WTC11 (cell line): ENCODE results near the gene DDR2. TPM values are rescaled to one million over a fixed set of nuclear protein-coding genes. Genes with fewer than 3 reads are reported as not detected.

Experiments used
- ATAC-seq: fragments of 200-7000 bp; cut with Tn5 transposase; 2 replicates; pipeline ENCODE4 v1.10.0; 2021; ENCODE audit warnings: mild to moderate bottlenecking, moderate library complexity
- CTCF ChIA-PET: fragments of 300-600 bp; sonication (Branson Sonifier 250); formaldehyde crosslinking; loops from one replicate; lab custom pipeline; 2021; ENCODE audit warnings: antibody characterized with exemption; lab: Charles Lee
- POLR2A ChIA-PET: fragments of 350-600 bp; sonication (Branson Sonifier 250); formaldehyde crosslinking; loops from one replicate; lab custom pipeline; 2021; ENCODE audit warnings: antibody characterized with exemption; lab: Charles Lee
- DNase-seq: peaks from one replicate; pipeline ENCODE4 v3.0.0; 2021; ENCODE audit warnings: low spot score
- H3K27ac Mint-ChIP-seq: 2 replicates; pipeline ENCODE4 v1.8.0; 2021; ENCODE audit warnings: mixed read lengths
- H3K27me3 Mint-ChIP-seq: 2 replicates; pipeline ENCODE4 v1.8.0; 2021; ENCODE audit warnings: low read depth, mild to moderate bottlenecking, moderate library complexity, mixed read lengths
- H3K36me3 Mint-ChIP-seq: 2 replicates; pipeline ENCODE4 v1.8.0; 2021; ENCODE audit warnings: mixed read lengths
- H3K4me1 Mint-ChIP-seq: 2 replicates; pipeline ENCODE4 v1.8.0; 2022; ENCODE audit warnings: mixed read lengths
- H3K4me3 Mint-ChIP-seq: 2 replicates; pipeline ENCODE4 v1.8.0; 2021; ENCODE audit warnings: mild to moderate bottlenecking, moderate library complexity, mixed read lengths
- H3K9me3 Mint-ChIP-seq: 2 replicates; pipeline ENCODE4 v1.8.0; 2021; ENCODE audit warnings: mixed read lengths
- AFF4 ChIP-seq: sonication (generic); formaldehyde crosslinking; IDR thresholded peaks from 2 replicates; pipeline ENCODE4 v1.8.1; 2023; ENCODE audit warnings: mild to moderate bottlenecking, missing genetic modification reagents, borderline replicate concordance
- CDX4 ChIP-seq: fragments of 250-450 bp; sonication (Bioruptor Pico); IDR thresholded peaks from 2 replicates; pipeline ENCODE4 v1.9.0; 2021; ENCODE audit warnings: moderate library complexity, mild to moderate bottlenecking, inconsistent platforms, borderline replicate concordance
- CTCF ChIP-seq: fragments of 200-600 bp; IDR thresholded peaks from 2 replicates; pipeline ENCODE4 v1.8.0; 2022; ENCODE audit warnings: antibody characterized with exemption
- FOXP1 ChIP-seq: sonication (generic); formaldehyde crosslinking; IDR thresholded peaks from 2 replicates; pipeline ENCODE4 v1.8.0; 2022; ENCODE audit warnings: missing genetic modification reagents, mild to moderate bottlenecking, moderate library complexity, borderline replicate concordance
- IRF1 ChIP-seq: sonication (generic); formaldehyde crosslinking; IDR thresholded peaks from 2 replicates; pipeline ENCODE4 v1.8.0; 2023; ENCODE audit warnings: missing genetic modification reagents
- IRF2 ChIP-seq: sonication (generic); formaldehyde crosslinking; IDR thresholded peaks from 2 replicates; pipeline ENCODE4 v1.8.0; 2022; ENCODE audit warnings: low read depth, missing genetic modification reagents, borderline replicate concordance
- JAZF1 ChIP-seq: fragments of 250-450 bp; sonication (Bioruptor Pico); IDR thresholded peaks from 2 replicates; pipeline ENCODE4 v1.9.0; 2021; ENCODE audit warnings: moderate library complexity, mild to moderate bottlenecking, inconsistent platforms
- MXD4 ChIP-seq: fragments of 250-450 bp; sonication (Bioruptor Pico); IDR thresholded peaks from 2 replicates; pipeline ENCODE4 v1.8.0; 2021; ENCODE audit warnings: mild to moderate bottlenecking, moderate library complexity, borderline replicate concordance
- NR1H2 ChIP-seq: sonication (generic); formaldehyde crosslinking; IDR thresholded peaks from 2 replicates; pipeline ENCODE4 v1.9.0; 2021; ENCODE audit warnings: mild to moderate bottlenecking, moderate library complexity, missing genetic modification reagents
- NR2C2 ChIP-seq: sonication (generic); formaldehyde crosslinking; IDR thresholded peaks from 2 replicates; pipeline ENCODE4 v1.8.0; 2022; ENCODE audit warnings: mild to moderate bottlenecking, missing genetic modification reagents
- NR3C1 ChIP-seq: sonication (generic); formaldehyde crosslinking; conservative IDR thresholded peaks from 2 replicates; pipeline ENCODE4 v1.8.1; 2023; ENCODE audit warnings: low read depth, mild to moderate bottlenecking, missing genetic modification reagents
- PRRX2 ChIP-seq: fragments of 250-450 bp; sonication (Bioruptor Pico); IDR thresholded peaks from 2 replicates; pipeline ENCODE4 v1.8.0; 2021; ENCODE audit warnings: mild to moderate bottlenecking
- RORB ChIP-seq: fragments of 250-450 bp; sonication (Bioruptor Pico); IDR thresholded peaks from 2 replicates; pipeline ENCODE4 v1.9.0; 2021; ENCODE audit warnings: mild to moderate bottlenecking
- SMAD3 ChIP-seq: sonication (generic); formaldehyde crosslinking; IDR thresholded peaks from 2 replicates; pipeline ENCODE4 v1.8.0; 2022; ENCODE audit warnings: missing genetic modification reagents, mild to moderate bottlenecking, borderline replicate concordance
- SMAD4 ChIP-seq: sonication (generic); formaldehyde crosslinking; IDR thresholded peaks from 2 replicates; pipeline ENCODE4 v1.8.0; 2022; ENCODE audit warnings: mild to moderate bottlenecking, missing genetic modification reagents
- STAT6 ChIP-seq: sonication (generic); formaldehyde crosslinking; conservative IDR thresholded peaks from 2 replicates; pipeline ENCODE4 v1.8.1; 2023; ENCODE audit warnings: mild to moderate bottlenecking, low read depth, missing genetic modification reagents, moderate library complexity
- TP53 ChIP-seq: sonication (generic); formaldehyde crosslinking; IDR thresholded peaks from 2 replicates; pipeline ENCODE4 v1.8.1; 2023; ENCODE audit warnings: mild to moderate bottlenecking, missing genetic modification reagents
- USF2 ChIP-seq: sonication (generic); formaldehyde crosslinking; IDR thresholded peaks from 2 replicates; pipeline ENCODE4 v1.8.1; 2023; ENCODE audit warnings: mild to moderate bottlenecking, missing genetic modification reagents, moderate library complexity
- ZBTB21 ChIP-seq: sonication (generic); formaldehyde crosslinking; IDR thresholded peaks from 2 replicates; pipeline ENCODE4 v1.8.1; 2023; ENCODE audit warnings: mild to moderate bottlenecking, missing genetic modification reagents, borderline replicate concordance
- ZNF121 ChIP-seq: sonication (generic); formaldehyde crosslinking; IDR thresholded peaks from 2 replicates; pipeline ENCODE4 v1.8.0; 2023; ENCODE audit warnings: missing genetic modification reagents
- ZNF232 ChIP-seq: sonication (generic); formaldehyde crosslinking; IDR thresholded peaks from 2 replicates; pipeline ENCODE4 v1.8.0; 2022; ENCODE audit warnings: mild to moderate bottlenecking, missing genetic modification reagents
- ZNF671 ChIP-seq: fragments of 250-450 bp; sonication (Bioruptor Pico); IDR thresholded peaks from 2 replicates; pipeline ENCODE4 v1.8.0; 2021; ENCODE audit warnings: mild to moderate bottlenecking
- total RNA-seq: library from RNA; stranded (reverse); gene quantifications from 3 replicates; pipeline ENCODE4 v1.2.3, GENCODE V29; 2021

The DDR2 gene
- total RNA-seq, 1 experiment from 2014 or later: 0.85 TPM

GRCh38 chr1:162626094-162626493 is 6.2 kb upstream of the DDR2 start:
- POLR2A ChIA-PET: no interaction called here
- Mint-ChIP-seq H3K36me3 (no peaks in the 10 kb centered on the region), H3K27ac (no peak overlapping the region), H3K27me3 (no peaks in the 10 kb centered on the region), H3K9me3 (no peaks in the 10 kb centered on the region), H3K4me1 (no peaks in the 10 kb centered on the region), H3K4me3 (no peak overlapping the region)
- DNase-seq: no peak
- CTCF ChIA-PET: no interaction called here
- TF ChIP-seq NR1H2 (no peak), AFF4 (CRISPR knock-in tag) (no peak), JAZF1 (CRISPR knock-in tag) (no peak), TP53 (CRISPR knock-in tag) (no peak)
- no peak for ATAC-seq

GRCh38 chr1:162626761-162627160 is 5.5 kb upstream of the DDR2 start:
- no peak for DNase-seq
- CTCF ChIA-PET: no interaction called here

More at GRCh38 chr1:162626761-162627160, 5.5 kb upstream of the DDR2 start:
- no peaks in the 10 kb centered on the region for H3K9me3 Mint-ChIP-seq
- H3K27me3 Mint-ChIP-seq: no peaks in the 10 kb centered on the region
- no peak overlapping the region for H3K4me3 Mint-ChIP-seq
- TF ChIP-seq FOXP1 (CRISPR knock-in tag) (no peak), CTCF (no peak), SMAD4 (CRISPR knock-in tag) (no peak), CDX4 (no peak), ZNF671 (CRISPR knock-in tag) (no peak), RORB (no peak), PRRX2 (CRISPR knock-in tag) (no peak), STAT6 (CRISPR knock-in tag) (no peak), NR3C1 (CRISPR knock-in tag) (no peak), ZNF121 (CRISPR knock-in tag) (no peak), IRF2 (CRISPR knock-in tag) (no peak), ZBTB21 (no peak), MXD4 (CRISPR knock-in tag) (no peak), IRF1 (CRISPR knock-in tag) (no peak), ZNF232 (CRISPR knock-in tag) (no peak), USF2 (no peak), SMAD3 (no peak), NR2C2 (CRISPR knock-in tag) (no peak), NR1H2 (no peak)
- TF ChIP-seq, all 79 proteins: peak for 0
- Mint-ChIP-seq H3K36me3 (no peaks in the 10 kb centered on the region), H3K4me1 (peaks cover 6% of the 10 kb centered on the region), H3K27ac (no peak overlapping the region)
- POLR2A ChIA-PET: interaction anchor here (0.6 kb wide), 1 partner anchor 36 kb away, joined by 4 read pairs; no protein-coding TSS in a partner anchor
- ATAC-seq: no peak
